Activated CD8-positive, alpha-beta T cell treated with anti-CD3 and anti-CD28 coated beads, Interleukin-2, amount 10 ng/mL, durations not matched to agents 7 days and 5 days (primary cell): ENCODE results near the gene SLC9A3. TPM values are rescaled to one million over a fixed set of nuclear protein-coding genes. Genes with fewer than 3 reads are reported as not detected.

ENCODE experiments used
- ATAC-seq: fragments of 150-1000 bp; cut with Tn5 transposase; one replicate; pipeline ENCODE4 v1.10.0; 2021; ENCODE audit warnings: moderate library complexity
- CTCF ChIA-PET: fragments of 350-600 bp; sonication (Branson Sonifier 250); formaldehyde crosslinking; loops from one replicate; lab custom pipeline; 2021; ENCODE audit warnings: antibody characterized with exemption; lab: Charles Lee
- POLR2A ChIA-PET: fragments of 350-600 bp; sonication (Branson Sonifier 250); formaldehyde crosslinking; loops from one replicate; lab custom pipeline; 2021; ENCODE audit warnings: antibody characterized with exemption; lab: Charles Lee
- DNase-seq: peaks from one replicate; pipeline ENCODE4 v3.0.0-alpha.2; 2020
- H3K27ac Mint-ChIP-seq: one replicate; pipeline ENCODE4 v1.8.0; 2021; ENCODE audit warnings: mild to moderate bottlenecking, mixed read lengths
- H3K27me3 Mint-ChIP-seq: one replicate; pipeline ENCODE4 v1.8.0; 2021; ENCODE audit warnings: low read depth, mixed read lengths
- H3K36me3 Mint-ChIP-seq: one replicate; pipeline ENCODE4 v1.8.0; 2021; ENCODE audit warnings: low read depth, mixed read lengths
- H3K4me1 Mint-ChIP-seq: one replicate; pipeline ENCODE4 v1.8.0; 2021; ENCODE audit warnings: low read depth, mixed read lengths
- H3K4me3 Mint-ChIP-seq: one replicate; pipeline ENCODE4 v1.8.0; 2021; ENCODE audit warnings: mild to moderate bottlenecking, mixed read lengths
- H3K9me3 Mint-ChIP-seq: one replicate; pipeline ENCODE4 v1.8.0; 2022; ENCODE audit warnings: mixed read lengths; ENCODE audit not compliant: insufficient read depth
- total RNA-seq, 2 experiments: library from RNA; stranded (reverse); gene quantifications; one replicate each; pipeline ENCODE4 v1.2.3, GENCODE V29; 2021

Gene SLC9A3
- total RNA-seq, 2 experiments from 2014 or later, result 1.6 to 1.9 TPM

DNA sequence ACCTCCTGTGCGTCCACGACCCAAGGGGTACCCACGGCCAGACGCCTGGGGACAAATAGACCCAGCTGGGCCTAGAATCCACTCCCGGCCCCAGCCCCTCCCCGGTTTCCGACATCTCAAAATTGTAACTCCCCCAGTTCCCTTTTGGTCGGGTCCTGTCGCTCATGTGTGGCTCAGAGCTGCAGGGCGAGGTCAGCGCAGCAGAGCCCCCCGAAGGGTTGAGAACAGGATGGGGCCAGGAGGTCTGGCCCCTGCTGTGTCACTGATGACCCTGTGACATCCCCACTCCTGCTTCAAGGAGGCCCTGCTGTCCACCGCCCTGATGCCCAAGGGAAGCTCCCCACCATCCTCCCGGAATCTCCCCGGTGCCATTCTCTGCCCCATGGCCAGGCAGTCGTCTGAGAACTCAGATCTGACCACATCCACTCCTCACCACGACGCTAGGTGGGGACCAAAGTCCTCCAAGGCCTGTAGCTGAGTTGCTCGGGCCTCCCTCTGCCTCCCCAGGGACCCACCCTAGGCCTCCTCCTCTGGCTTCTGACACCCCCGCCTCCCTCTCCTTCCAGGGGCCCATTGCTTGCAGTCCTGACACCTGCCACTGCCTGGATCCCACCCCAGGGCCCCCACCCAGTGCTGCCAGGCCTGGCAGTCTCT, 3.9 kb downstream of the SLC9A3 start:
- peaks cover 10% of the 10 kb centered on the region for H3K4me1 Mint-ChIP-seq

DNA sequence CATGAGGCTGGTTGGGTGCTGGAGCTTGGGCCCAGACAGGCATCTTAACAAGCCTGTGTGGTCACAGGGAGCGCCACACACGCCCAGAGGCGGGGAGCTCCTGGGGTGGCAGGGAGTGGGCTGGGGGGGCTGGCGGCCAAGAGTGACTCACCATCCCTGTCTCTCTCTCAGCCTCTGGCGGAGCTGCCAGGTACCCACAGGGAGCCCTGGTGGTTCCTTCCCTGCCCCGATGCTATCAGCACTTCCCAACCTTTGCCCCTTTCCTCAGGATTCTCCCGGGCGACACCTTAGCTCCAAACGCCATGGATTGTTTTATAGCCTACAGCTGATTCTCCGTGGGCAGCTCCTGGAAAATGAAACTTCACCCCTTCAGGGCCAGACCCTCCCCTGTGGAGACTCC, 5.5 kb downstream of the SLC9A3 start:
- ATAC-seq (no peak), DNase-seq (no peak)
- CTCF ChIA-PET, result no interaction called here
- no peaks in the 10 kb centered on the region for H3K9me3 Mint-ChIP-seq
- no peak overlapping the region for H3K4me3 Mint-ChIP-seq
- H3K27me3 Mint-ChIP-seq, result peaks cover 36% of the 10 kb centered on the region
- POLR2A ChIA-PET, result no interaction called here
- no peak overlapping the region for H3K27ac Mint-ChIP-seq
- H3K4me1 Mint-ChIP-seq, result peaks cover 3% of the 10 kb centered on the region
- H3K36me3 Mint-ChIP-seq, result no peaks in the 10 kb centered on the region

More for the DNA sequence above, 3.9 kb downstream of the SLC9A3 start:
- ChIA-PET POLR2A (no interaction called here), CTCF (no interaction called here)
- DNase-seq (no peak), ATAC-seq (no peak)
- H3K27ac Mint-ChIP-seq, result no peak overlapping the region
- no peak overlapping the region for H3K4me3 Mint-ChIP-seq
- H3K27me3 Mint-ChIP-seq, result peaks cover 40% of the 10 kb centered on the region
- H3K36me3 Mint-ChIP-seq, result no peaks in the 10 kb centered on the region
- H3K9me3 Mint-ChIP-seq, result no peaks in the 10 kb centered on the region

DNA sequence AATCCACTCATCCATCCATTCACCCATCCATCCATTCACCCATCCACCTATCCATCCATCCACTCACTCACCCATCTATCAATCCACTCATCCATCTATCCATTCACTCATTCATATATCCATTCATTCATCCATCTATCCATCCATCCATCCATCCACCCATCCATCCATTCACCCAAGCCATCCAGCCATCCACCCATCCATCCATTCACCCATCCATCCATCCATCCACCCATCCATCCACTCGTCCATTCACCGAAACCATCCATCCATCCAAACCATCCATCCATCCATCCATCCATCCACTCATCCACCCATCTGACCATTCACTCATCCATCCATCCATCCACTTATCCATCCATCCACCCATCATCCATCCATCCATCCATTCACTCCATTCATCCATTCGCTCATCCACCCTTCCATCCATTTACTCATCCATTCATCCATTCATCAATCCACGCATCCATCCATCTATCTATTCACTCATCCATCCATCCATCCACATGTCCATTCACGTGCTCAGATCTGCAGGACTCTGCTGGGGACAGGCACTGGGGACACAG, 6.6 kb downstream of the SLC9A3 start:
- Mint-ChIP-seq H3K27me3 (peaks cover 26% of the 10 kb centered on the region), H3K9me3 (no peaks in the 10 kb centered on the region)
- CTCF ChIA-PET, result no interaction called here

DNA sequence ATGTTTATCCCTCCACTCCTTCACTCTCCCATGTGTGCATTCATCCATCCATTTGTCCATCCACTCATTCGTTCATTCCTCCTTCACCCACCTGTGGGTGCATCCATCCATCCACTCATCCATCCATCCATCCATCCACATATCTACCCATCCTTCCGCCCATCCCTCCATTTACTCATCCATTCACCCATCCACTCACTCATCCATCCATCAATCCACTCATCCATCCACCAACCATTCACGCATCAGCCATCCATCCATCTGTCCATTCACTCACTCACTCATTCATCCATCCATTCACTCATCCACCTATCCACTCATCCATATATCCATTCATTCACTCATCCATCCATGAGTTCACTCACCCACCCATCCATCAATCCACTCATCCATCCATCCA, 7.3 kb downstream of the SLC9A3 start:
- Mint-ChIP-seq H3K27me3 (peaks cover 26% of the 10 kb centered on the region), H3K36me3 (no peaks in the 10 kb centered on the region), H3K9me3 (no peaks in the 10 kb centered on the region), H3K4me1 (no peaks in the 10 kb centered on the region), H3K4me3 (no peak overlapping the region), H3K27ac (no peak overlapping the region)
- ATAC-seq, result no peak
- ChIA-PET CTCF (no interaction called here), POLR2A (no interaction called here)
- no peak for DNase-seq

More for the DNA sequence above, 6.6 kb downstream of the SLC9A3 start:
- H3K27ac Mint-ChIP-seq, result no peak overlapping the region
- POLR2A ChIA-PET, result no interaction called here
- no peaks in the 10 kb centered on the region for H3K36me3 Mint-ChIP-seq
- H3K4me3 Mint-ChIP-seq, result no peak overlapping the region
- ATAC-seq (no peak), DNase-seq (no peak)
- no peaks in the 10 kb centered on the region for H3K4me1 Mint-ChIP-seq

DNA sequence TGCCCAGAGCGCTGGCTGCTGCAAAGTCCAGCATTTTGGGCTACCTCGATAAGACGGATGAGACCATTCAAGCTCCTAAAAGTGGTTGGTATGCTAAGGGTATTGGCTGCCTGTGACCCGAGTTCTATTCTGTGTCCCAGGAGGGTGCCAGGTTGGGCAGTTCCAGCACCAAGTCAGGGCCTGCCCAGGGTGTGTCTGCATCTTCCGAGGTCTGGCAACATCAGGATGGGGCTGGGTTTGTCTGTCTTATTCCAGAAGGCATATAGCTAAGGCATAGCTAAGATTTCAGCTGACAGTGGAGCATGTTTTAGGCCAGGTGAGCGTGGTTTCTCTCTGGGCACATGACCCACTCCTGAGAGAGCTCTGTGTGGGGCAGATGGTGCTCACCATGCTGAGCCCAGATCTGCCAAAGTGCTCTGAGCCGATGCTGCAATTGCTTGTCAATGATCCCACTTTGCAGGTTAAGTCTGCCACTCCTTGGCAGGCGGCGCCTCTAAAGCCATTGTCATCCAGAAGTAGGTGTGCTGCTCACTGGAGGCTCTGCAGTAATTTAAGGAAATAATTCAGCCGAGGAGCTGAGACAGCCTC, 7.8 kb downstream of the SLC9A3 start:
- POLR2A ChIA-PET, result no interaction called here
- Mint-ChIP-seq H3K36me3 (no peaks in the 10 kb centered on the region), H3K27ac (no peak overlapping the region), H3K27me3 (peaks cover 22% of the 10 kb centered on the region), H3K4me3 (no peak overlapping the region), H3K4me1 (no peaks in the 10 kb centered on the region), H3K9me3 (no peaks in the 10 kb centered on the region)
- CTCF ChIA-PET, result no interaction called here
- no peak for ATAC-seq
- no peak for DNase-seq

DNA sequence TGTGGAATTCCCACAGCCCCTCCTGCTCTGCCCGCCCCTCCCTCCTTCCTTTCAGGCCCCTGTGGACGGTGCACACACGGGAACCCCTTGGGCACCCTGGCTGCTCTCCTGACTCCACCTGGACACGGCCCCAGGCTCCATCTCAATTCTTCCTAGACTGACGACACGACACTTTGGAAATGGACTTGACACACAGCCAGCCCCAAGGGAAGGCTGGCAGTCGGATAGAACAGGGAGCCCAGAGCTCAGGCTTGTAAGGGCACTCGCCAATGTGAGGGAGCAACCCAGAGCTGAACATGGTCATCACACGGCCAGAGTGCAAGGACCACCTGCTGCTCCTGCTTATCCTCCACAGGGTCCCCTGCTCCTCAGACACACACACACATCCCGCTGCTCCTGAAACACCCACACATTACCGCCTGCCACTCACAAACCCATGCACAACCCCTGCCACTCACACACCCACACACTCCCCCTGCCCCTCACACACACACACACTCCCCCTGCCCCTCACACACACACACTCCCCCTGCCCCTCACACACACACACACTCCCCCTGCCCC, 8.9 kb downstream of the SLC9A3 start:
- Mint-ChIP-seq H3K4me3 (no peak overlapping the region), H3K4me1 (no peaks in the 10 kb centered on the region), H3K27ac (no peak overlapping the region), H3K36me3 (no peaks in the 10 kb centered on the region), H3K27me3 (peaks cover 24% of the 10 kb centered on the region), H3K9me3 (no peaks in the 10 kb centered on the region)
- no peak for DNase-seq
- ChIA-PET CTCF (no interaction called here), POLR2A (no interaction called here)
- no peak for ATAC-seq

DNA sequence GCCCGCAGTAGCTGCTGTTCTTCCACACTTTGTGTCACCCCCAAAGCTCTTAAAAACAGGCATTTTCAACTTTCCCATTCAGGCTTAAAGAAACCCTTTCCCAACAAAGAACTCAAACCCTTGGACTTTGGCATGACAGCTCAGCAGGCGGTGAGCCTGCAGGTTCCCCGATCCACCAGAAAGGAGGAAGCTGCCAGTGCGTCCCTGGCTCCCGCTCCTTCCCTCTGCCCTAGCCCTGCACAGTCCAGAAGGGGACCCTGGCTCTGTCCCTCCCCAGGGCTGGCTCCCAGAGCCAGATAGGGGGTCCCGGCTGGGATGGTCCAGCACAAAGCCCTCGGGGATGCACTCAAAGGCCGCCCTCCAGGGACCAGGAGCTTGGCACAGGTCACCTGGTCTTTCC, 9.6 kb downstream of the SLC9A3 start:
- no peak overlapping the region for H3K27ac Mint-ChIP-seq
- H3K4me1 Mint-ChIP-seq, result no peaks in the 10 kb centered on the region
- ChIA-PET CTCF (no interaction called here), POLR2A (no interaction called here)
- H3K9me3 Mint-ChIP-seq, result no peaks in the 10 kb centered on the region
- no peak for ATAC-seq
- no peaks in the 10 kb centered on the region for H3K36me3 Mint-ChIP-seq
- no peak for DNase-seq
- no peak overlapping the region for H3K4me3 Mint-ChIP-seq
- peaks cover 24% of the 10 kb centered on the region for H3K27me3 Mint-ChIP-seq

DNA sequence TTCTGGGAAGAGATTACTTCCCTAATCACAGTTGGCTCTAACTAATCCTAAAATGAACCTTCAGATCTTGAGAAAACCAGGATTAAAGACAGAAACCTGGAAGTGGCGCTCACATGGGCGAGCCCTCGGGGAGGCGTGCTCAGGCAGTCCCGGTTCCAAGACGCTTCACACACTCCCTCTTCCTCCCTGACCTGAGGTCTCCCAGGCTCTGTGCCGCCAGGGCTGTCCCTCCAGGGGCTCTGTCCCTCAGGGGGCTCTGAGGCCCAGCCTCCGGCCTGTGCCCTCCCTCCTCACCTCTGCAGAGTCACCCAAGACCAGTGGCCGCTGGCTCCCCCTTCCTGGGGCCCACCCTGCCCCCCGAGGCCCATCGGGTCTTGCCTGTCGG, 10.2 kb downstream of the SLC9A3 start:
- H3K4me1 Mint-ChIP-seq, result no peaks in the 10 kb centered on the region
- ATAC-seq (no peak), DNase-seq (no peak)
- ChIA-PET CTCF (no interaction called here), POLR2A (no interaction called here)
- peaks cover 24% of the 10 kb centered on the region for H3K27me3 Mint-ChIP-seq
- no peak overlapping the region for H3K27ac Mint-ChIP-seq
- H3K4me3 Mint-ChIP-seq, result no peak overlapping the region
- H3K36me3 Mint-ChIP-seq, result no peaks in the 10 kb centered on the region
- H3K9me3 Mint-ChIP-seq, result no peaks in the 10 kb centered on the region

DNA sequence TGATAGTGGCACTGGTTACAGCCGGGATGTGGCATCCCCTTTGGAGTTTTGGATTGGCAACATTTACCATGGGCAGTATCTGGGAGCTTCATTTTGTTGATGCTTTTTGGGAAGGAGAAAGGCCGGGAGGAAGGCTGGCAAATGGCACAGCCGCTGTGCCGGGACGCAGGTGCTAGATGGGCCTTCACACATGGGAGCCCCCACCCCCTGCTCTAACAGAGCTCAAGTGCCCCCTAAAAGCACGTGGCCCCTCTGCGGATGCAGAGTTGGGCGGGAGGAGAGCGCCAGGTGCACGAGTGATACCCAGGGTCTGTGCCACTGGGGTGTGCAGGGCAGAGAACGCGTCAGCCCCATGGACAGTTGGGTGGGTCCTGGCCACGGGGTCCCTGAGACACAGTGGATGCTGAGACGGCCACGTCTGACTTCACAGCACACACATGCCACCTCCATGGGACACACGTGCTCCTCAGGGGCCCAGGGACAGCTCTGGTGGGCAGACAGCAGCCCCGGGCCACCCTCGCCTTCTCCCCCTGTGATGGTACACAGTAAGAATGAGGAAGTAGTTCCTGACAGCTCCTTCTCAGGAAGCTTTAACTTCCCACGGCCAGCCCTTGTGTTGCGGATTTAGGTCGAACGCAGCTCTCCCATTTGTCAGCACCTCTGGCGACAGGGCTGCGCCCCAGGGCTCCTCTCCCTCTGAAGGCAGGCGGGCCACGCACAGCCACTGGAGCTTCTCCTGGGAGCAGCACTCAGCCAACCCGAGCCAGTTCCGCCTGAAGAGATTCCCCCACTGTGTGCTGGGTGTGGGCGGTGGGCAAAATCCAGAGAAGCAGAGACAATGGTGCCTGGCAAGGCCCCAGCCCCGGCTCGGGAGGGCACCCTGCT, 10.8 kb downstream of the SLC9A3 start:
- no peak for ATAC-seq
- H3K27ac Mint-ChIP-seq, result no peak overlapping the region
- no peak for DNase-seq
- peaks cover 24% of the 10 kb centered on the region for H3K27me3 Mint-ChIP-seq
- H3K4me3 Mint-ChIP-seq, result no peak overlapping the region
- H3K36me3 Mint-ChIP-seq, result no peaks in the 10 kb centered on the region
- ChIA-PET POLR2A (interaction anchor here (0.9 kb wide), 1 partner anchor 40 kb away, joined by 3 read pairs; no protein-coding TSS in a partner anchor), CTCF (no interaction called here)
- H3K4me1 Mint-ChIP-seq, result no peaks in the 10 kb centered on the region
- H3K9me3 Mint-ChIP-seq, result no peaks in the 10 kb centered on the region

DNA sequence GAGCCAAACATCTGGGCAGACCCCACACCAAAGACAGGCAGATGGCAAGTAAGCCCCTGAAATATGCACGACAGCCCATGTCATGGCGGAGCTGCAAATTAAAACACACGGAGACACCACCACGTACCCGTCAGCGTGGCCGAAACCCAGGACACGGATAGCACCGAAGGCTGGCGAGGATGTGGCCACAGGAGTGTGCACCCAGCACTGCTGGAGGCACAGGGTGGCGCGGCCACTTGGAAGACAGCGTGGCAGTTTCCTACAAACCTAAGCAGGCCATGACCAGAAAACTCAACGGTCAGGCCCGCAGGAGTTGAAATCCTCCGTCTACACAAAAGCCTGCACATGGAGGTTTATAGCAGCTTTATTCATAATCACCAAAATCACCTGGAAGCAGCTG, 12.8 kb downstream of the SLC9A3 start:
- H3K4me3 Mint-ChIP-seq, result no peak overlapping the region
- ChIA-PET POLR2A (no interaction called here), CTCF (no interaction called here)
- H3K9me3 Mint-ChIP-seq, result no peaks in the 10 kb centered on the region
- no peak overlapping the region for H3K27ac Mint-ChIP-seq
- H3K36me3 Mint-ChIP-seq, result no peaks in the 10 kb centered on the region
- ATAC-seq, result no peak
- no peaks in the 10 kb centered on the region for H3K4me1 Mint-ChIP-seq
- no peak for DNase-seq
- peaks cover 12% of the 10 kb centered on the region for H3K27me3 Mint-ChIP-seq

DNA sequence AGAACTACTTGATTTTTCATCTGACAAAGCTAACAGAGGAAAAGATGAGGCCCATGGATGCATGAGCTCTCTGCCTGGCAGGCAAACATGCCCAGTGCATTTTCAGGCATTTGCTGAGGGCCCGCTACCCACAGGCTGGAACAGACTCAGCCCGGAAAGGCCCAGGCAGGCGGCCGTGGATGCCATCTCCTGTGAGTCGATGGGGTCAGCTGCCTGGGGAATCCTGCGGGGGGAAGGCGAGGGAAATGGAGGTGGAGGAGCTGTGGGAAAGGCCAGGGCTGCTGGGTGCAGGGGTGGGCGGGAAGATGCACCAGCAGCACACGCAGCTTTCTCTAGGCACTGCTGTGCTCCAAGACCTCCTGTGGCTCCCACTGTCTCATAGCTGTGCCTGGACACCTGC, 13.7 kb downstream of the SLC9A3 start:
- no peak overlapping the region for H3K27ac Mint-ChIP-seq

More for the DNA sequence above, 13.7 kb downstream of the SLC9A3 start:
- H3K9me3 Mint-ChIP-seq, result no peaks in the 10 kb centered on the region
- ChIA-PET CTCF (no interaction called here), POLR2A (no interaction called here)
- H3K4me1 Mint-ChIP-seq, result no peaks in the 10 kb centered on the region
- ATAC-seq, result no peak
- no peaks in the 10 kb centered on the region for H3K36me3 Mint-ChIP-seq
- H3K27me3 Mint-ChIP-seq, result peaks cover 10% of the 10 kb centered on the region
- no peak overlapping the region for H3K4me3 Mint-ChIP-seq
- no peak for DNase-seq
